OCI-M1 (cell line): ENCODE data around the gene MYO16.
A peak's percentile ranks its signal among the peaks of the same experiment; 100 is the strongest.

ENCODE experiments used
- DNase-seq: peaks from one replicate; lab custom pipeline; 2025; lab: John Stamatoyannopoulos, UW

MYO16 gene

GRCh38 chr13:109243311-109243951, 614.0 kb downstream of the MYO16 start:
- DNase-seq, result peak; percentile 66

GRCh38 chr13:109244566-109244965, 615.2 kb downstream of the MYO16 start:
- DNase-seq, result no peak

GRCh38 chr13:109246001-109246400, 616.6 kb downstream of the MYO16 start:
- DNase-seq, result no peak

- DNase-seq, result peak; percentile 26
These were observed 620.5 kb downstream of the MYO16 start for GRCh38 chr13:109249780-109250528.

GRCh38 chr13:109251956-109252355, 622.5 kb downstream of the MYO16 start:
- no peak for DNase-seq

- no peak for DNase-seq
These were observed 623.9 kb downstream of the MYO16 start for GRCh38 chr13:109253316-109253715.

GRCh38 chr13:109254274-109254673, 624.9 kb downstream of the MYO16 start:
- no peak for DNase-seq

GRCh38 chr13:109255141-109255856, 625.9 kb downstream of the MYO16 start:
- no peak for DNase-seq

GRCh38 chr13:109256866-109257760, 627.7 kb downstream of the MYO16 start:
- DNase-seq, result no peak
